Fibroblast of pulmonary artery (primary cell): Measurements from ENCODE around the gene ZNF763.
A peak's percentile ranks its signal among the peaks of the same experiment; 100 is the strongest.

Experiments used
- DNase-seq: peaks from one replicate; pipeline ENCODE4 v3.0.0-alpha.2; 2010; ENCODE audit warnings: low read depth
- H3K4me3 ChIP-seq: replicated peaks from 2 replicates; pipeline ENCODE4 v1.5.1; 2011; ENCODE audit warnings: low read depth, mild to moderate bottlenecking, control low read depth, low read length, moderate library complexity
- TF ChIP-seq, protein P1 (sequence below): IDR thresholded peaks from 2 replicates; pipeline ENCODE4 v1.5.1; 2011; ENCODE audit warnings: mild to moderate bottlenecking, control low read depth, low read length, inconsistent platforms; ENCODE audit errors: missing control alignments

The ZNF763 gene

DNA sequence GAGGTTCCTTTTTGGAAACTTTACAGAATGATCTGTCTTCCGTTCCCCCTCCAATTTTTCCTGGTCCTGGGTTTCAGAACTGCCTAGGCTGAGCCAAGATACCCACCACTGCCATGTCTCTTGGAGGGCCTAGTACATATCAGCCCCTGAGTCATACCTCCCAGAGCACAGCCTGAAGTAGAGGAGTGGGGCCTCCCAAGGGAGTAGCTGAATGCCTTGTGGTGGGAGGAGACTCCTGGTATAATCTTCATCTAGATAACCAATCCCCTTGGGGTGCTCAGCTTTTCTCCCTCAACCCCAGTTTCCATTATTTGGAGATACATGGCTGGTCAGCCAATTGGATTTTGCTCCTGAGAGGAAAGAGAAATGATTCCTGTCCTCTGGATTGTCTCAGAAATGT, 30.3 kb downstream of the ZNF763 start:
- peak; percentile 70 for DNase-seq
- TF ChIP-seq, protein P1, sequence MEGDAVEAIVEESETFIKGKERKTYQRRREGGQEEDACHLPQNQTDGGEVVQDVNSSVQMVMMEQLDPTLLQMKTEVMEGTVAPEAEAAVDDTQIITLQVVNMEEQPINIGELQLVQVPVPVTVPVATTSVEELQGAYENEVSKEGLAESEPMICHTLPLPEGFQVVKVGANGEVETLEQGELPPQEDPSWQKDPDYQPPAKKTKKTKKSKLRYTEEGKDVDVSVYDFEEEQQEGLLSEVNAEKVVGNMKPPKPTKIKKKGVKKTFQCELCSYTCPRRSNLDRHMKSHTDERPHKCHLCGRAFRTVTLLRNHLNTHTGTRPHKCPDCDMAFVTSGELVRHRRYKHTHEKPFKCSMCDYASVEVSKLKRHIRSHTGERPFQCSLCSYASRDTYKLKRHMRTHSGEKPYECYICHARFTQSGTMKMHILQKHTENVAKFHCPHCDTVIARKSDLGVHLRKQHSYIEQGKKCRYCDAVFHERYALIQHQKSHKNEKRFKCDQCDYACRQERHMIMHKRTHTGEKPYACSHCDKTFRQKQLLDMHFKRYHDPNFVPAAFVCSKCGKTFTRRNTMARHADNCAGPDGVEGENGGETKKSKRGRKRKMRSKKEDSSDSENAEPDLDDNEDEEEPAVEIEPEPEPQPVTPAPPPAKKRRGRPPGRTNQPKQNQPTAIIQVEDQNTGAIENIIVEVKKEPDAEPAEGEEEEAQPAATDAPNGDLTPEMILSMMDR, result no peak
- no peak overlapping the region for H3K4me3 ChIP-seq

DNA sequence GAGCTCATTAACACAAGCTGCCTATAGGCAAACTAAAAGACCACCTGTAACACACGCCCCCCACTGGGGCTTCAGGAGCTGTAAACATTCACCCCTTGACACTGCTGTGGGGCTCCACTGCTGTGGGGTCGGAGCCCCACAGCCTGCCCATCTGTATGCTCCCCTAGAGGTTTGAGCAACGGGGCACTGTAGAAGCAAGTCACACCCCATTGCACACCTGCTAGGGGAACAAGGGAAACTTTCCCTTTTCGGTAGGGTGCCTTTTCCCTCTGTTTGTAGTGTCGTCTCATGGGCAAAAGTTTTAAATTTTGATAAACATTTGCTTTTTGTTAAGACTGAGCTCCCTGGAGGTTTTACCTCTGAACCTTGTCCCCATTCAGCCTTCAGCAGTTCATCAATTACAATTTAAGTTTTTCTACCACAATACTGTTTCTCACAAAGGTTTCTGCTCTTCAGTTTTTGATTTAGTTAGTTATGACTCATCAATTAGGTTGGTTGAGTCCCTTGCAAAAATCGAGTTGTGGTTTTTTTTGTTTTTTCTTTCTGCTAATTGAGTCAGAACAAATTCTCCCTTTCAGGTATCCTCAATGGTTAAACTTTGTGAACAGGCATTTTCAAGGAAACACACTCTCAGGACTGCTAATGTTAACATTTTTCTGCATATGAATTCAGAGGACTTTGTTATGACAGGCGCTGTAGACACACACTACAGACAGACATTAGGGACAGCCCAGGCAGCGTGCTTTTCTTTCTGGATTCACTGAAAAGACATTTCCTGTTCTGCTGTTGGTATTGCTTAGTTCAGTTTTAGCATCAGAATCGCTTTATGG, 35.5 kb downstream of the ZNF763 start:
- no peak for DNase-seq
- no peak overlapping the region for H3K4me3 ChIP-seq
- TF ChIP-seq, protein P1, result no peak

DNA sequence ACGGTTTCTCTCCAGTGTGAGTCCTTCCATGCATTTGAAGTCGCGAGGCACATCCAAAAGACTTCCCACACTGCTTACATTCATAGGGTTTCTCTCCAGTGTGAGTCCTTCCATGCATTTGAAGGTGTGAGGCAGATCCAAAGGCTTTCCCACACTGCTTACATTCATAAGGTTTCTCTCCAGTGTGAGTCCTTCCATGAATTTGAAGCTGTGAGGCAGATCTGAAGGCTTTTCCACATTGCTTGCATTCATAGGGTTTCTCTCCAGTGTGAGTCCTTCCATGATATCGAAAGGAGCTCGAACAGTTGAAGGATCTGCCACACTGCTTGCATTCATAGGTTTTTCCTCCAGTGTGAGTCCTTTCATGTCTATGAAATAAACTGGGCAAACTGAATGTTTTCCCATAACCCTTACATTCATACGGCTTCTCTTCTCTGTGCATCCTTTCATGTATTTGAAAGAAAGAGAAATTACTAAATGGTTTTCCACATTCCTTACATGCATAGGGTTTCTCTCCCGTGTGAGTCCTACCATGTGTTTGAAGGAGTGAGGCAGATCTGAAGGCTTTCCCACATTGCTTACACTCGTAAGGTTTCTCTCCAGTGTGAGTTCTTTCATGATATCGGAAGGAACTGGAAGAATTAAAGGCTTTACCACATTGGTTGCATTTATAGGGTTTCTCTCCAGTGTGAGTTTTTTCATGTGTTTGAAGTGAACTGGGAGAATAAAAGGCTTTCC, 50.3 kb downstream of the ZNF763 start:
- DNase-seq, result no peak
- TF ChIP-seq, protein P1, result no peak
- H3K4me3 ChIP-seq, result no peak overlapping the region

DNA sequence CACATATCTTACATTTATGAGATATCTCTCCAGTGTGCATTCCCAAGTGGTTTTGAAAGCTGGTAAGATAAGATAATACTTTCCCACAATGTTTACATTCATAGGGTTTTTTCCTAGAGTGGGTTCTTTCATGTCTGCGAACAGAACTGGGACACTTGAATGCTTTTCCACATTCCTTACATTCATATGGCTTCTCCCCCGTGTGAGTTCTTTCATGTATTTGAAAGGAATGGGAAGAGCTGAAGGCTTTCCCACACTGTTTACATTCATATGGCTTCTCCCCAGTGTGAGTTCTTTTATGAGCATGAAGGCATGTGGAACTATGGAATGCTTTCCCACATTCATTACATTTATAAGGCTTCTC, 50.9 kb downstream of the ZNF763 start:
- DNase-seq, result no peak
- TF ChIP-seq, protein P1, result no peak
- H3K4me3 ChIP-seq, result no peak overlapping the region
